HepG2 (cell line): Measurements from ENCODE around the gene USP34. TPM values are rescaled to one million over a fixed set of nuclear protein-coding genes. Genes with fewer than 3 reads are reported as not detected.

Source experiments
- AFF4 ChIP-seq: sonication (generic); formaldehyde crosslinking; IDR thresholded peaks from 2 replicates; pipeline ENCODE4 v1.4.0; 2020; ENCODE audit warnings: missing genetic modification reagents
- BCLAF1 ChIP-seq: fragments of 450-650 bp; IDR thresholded peaks from 2 replicates; pipeline ENCODE4 v1.6.1; 2017; ENCODE audit warnings: mild to moderate bottlenecking
- ELF3 ChIP-seq: IDR thresholded peaks from 2 replicates; pipeline ENCODE4 v1.6.1; 2016; ENCODE audit warnings: missing genetic modification reagents, missing compliant biosample characterization
- FOXA1 ChIP-seq, 2 experiments: fragments of 450-650 bp in 1 of 2; sonication (generic) in 1 of 2; formaldehyde crosslinking in 1 of 2; IDR thresholded peaks; 2 replicates each; pipeline versions ENCODE4 v1.4.0 to v1.6.1; 2016 to 2020; ENCODE audit warnings: missing genetic modification reagents in 1 of 2
- GABPA ChIP-seq, 2 experiments: IDR thresholded peaks; 2 replicates each; pipeline ENCODE4 v1.6.1; 2011 to 2016; ENCODE audit warnings: low read depth in 2 of 2, low read length in 1 of 2, missing biosample characterization in 1 of 2, missing genetic modification characterization in 1 of 2
- MXI1 ChIP-seq: IDR thresholded peaks from 3 replicates; pipeline ENCODE4 v1.6.1; 2012; ENCODE audit warnings: low read depth, low read length, inconsistent platforms, borderline replicate concordance
- NR2F6 ChIP-seq, 2 experiments: IDR thresholded peaks; 2 replicates each; pipeline ENCODE4 v1.6.1; 2016; ENCODE audit warnings: antibody characterized with exemption in 1 of 2, mild to moderate bottlenecking in 1 of 2
- PRDM15 ChIP-seq: sonication (generic); formaldehyde crosslinking; IDR thresholded peaks from 2 replicates; pipeline ENCODE4 v1.4.0; 2020; ENCODE audit warnings: missing genetic modification reagents
- REST ChIP-seq, 2 experiments: IDR thresholded peaks; 2 replicates each; pipeline ENCODE4 v1.6.1; 2011 to 2012; ENCODE audit warnings: low read length in 2 of 2, borderline replicate concordance in 1 of 2, low read depth in 1 of 2, mild to moderate bottlenecking in 1 of 2, moderate library complexity in 1 of 2
- SNAPC5 ChIP-seq: sonication (generic); formaldehyde crosslinking; IDR thresholded peaks from 2 replicates; pipeline ENCODE4 v1.8.1; 2023; ENCODE audit warnings: mild to moderate bottlenecking, missing genetic modification reagents, borderline replicate concordance
- ZNF354B ChIP-seq: sonication (generic); formaldehyde crosslinking; IDR thresholded peaks from 2 replicates; pipeline ENCODE4 v1.8.0; 2022; ENCODE audit warnings: mild to moderate bottlenecking, missing genetic modification reagents
- ZNF431 ChIP-seq: sonication (generic); formaldehyde crosslinking; IDR thresholded peaks from 2 replicates; pipeline ENCODE4 v1.9.0; 2022; ENCODE audit warnings: missing genetic modification reagents, low read depth, mild to moderate bottlenecking, borderline replicate concordance
- ZNF737 ChIP-seq: sonication (generic); formaldehyde crosslinking; IDR thresholded peaks from 2 replicates; pipeline ENCODE4 v1.5.0; 2020; ENCODE audit warnings: missing genetic modification reagents, mild to moderate bottlenecking, borderline replicate concordance
- polyA plus RNA-seq, 8 experiments: library from polyadenylated mRNA; depleted of rRNA in 3 of 8; stranded (reverse) in 7 of 8; unstranded in 1 of 8; fragments of >200 nt; fragmentation: Illumina TruSeq in 4 of 8; extraction: Trizol in 4 of 8; gene quantifications; 2 replicates each; pipeline versions ENCODE4 v1.2.1 to v1.2.3, GENCODE V29; 2011 to 2016; ENCODE audit warnings: low read depth in 4 of 8, missing spikeins in 1 of 8, mixed read lengths in 1 of 8; ENCODE audit not compliant: insufficient read depth in 1 of 8
- total RNA-seq, 5 experiments: library from RNA; depleted of rRNA; stranded (reverse); fragments of >200 nt; fragmentation: Illumina TruSeq; extraction: Trizol; gene quantifications; 2 replicates each; pipeline ENCODE4 v1.2.3, GENCODE V29; 2016; ENCODE audit warnings: low read depth in 1 of 5

USP34 gene
- total and polyA plus RNA-seq, 2 of the 13 experiments (the other 11 are each of a cell fraction or from before 2014, with no cell fraction given): 99.2 to 100 TPM

DNA sequence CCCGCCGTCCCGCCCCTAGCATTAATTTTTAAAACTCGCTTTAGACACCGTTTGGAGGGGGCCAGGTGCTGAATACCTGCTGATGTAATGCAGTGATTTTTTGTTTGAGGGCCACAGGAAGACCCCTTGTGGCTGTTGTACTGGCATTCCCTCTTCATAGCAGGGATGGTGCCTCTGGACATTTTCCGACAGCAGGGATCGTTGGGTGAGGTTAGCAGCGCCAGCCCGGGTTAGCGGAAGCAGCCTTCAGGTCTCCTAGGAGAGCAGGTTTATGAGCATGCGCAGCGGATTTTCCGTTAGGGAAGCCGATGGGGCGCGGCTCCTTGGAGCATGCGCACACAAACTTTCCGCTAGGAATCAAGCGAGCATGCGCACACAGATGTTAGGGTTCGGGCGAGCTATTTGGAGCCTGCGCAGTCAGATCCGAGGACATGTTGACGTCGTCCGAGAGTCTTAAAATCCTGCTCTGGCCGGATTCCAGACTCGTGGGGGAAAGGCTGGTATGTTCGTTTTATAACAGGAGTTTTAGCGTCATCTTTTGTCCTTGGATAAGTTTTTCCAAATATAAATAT, 326.1 kb downstream of the USP34 start (continued):
- TF ChIP-seq REST (IDR thresholded peaks at IDR 0.05; ENCODE audit: borderline replicate concordance in 1 of 2, low read depth in 1 of 2, low read length in 2 of 2) (no peak; a peak in 1 of 4 replicates), ELF3 (CRISPR knock-in tag) (peak; percentile 85), FOXA1 (IDR thresholded peaks at IDR 0.05) (no peak), FOXA1 (CRISPR knock-in tag; IDR thresholded peaks at IDR 0.05) (peak; percentile 43; the same call in 1 of the 2 replicates), GABPA (IDR thresholded peaks at IDR 0.05; ENCODE audit: low read depth, low read length) (peak; percentile 20; the same call in 1 of the 2 replicates), GABPA (CRISPR knock-in tag; IDR thresholded peaks at IDR 0.05; ENCODE audit: low read depth) (peak; percentile 78), NR2F6 (IDR thresholded peaks at IDR 0.05) (no peak), NR2F6 (CRISPR knock-in tag; IDR thresholded peaks at IDR 0.05) (peak; percentile 44; the same call in 1 of the 2 replicates), MXI1 (peak; percentile 82; the same call in 1 of the 3 replicates), ZNF354B (CRISPR knock-in tag) (no peak), ZNF737 (no peak), BCLAF1 (no peak), PRDM15 (no peak), AFF4 (CRISPR knock-in tag) (no peak), ZNF431 (no peak), SNAPC5 (CRISPR knock-in tag) (no peak)
